Measurements from ENCODE around the gene SLC17A8. TPM values are rescaled to one million over a fixed set of nuclear protein-coding genes. Genes with fewer than 3 reads are reported as not detected.

The SLC17A8 gene
- total RNA-seq, 1 donor from 2014 or later = not detected

DNA sequence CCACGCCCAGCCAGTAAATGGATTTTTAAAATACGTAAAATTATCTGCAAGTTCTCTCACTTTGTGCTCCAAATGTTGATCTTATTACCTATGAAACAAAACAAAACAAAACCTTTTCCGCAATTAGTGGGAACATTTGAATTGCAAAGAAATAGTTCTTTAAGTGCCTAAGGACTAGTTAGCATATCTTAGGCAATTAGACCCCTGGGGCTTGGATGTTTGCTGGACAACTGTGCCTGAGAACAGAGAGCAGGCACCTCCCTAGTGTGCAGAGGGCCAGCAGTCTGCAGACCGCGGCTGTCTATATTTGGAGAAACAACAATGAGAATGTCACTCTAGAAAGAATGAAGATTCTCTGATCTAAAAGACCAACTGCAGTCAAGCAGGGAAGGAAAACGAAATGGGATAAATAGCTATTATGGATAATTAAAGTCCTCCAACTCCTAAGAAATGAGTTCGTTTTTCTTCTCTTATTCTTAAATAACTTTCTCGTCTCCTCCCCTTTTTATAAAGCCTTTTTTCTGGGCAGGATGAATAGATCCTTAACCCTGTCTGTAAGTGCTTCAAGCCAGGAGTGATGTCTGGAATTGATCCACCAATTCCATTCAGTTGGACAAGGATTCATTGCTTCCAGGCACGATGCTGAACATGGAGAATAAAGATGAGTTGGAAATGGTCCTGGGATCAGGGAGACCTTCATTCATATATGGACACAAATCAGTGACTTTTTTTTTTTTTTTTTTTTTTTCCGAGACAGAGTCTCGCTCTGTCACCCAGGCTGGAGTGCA, 16.2 kb downstream of the SLC17A8 start:
- DNase-seq = no peak
- H3K4me1 ChIP-seq = peaks cover 6% of the 10 kb centered on the region

DNA sequence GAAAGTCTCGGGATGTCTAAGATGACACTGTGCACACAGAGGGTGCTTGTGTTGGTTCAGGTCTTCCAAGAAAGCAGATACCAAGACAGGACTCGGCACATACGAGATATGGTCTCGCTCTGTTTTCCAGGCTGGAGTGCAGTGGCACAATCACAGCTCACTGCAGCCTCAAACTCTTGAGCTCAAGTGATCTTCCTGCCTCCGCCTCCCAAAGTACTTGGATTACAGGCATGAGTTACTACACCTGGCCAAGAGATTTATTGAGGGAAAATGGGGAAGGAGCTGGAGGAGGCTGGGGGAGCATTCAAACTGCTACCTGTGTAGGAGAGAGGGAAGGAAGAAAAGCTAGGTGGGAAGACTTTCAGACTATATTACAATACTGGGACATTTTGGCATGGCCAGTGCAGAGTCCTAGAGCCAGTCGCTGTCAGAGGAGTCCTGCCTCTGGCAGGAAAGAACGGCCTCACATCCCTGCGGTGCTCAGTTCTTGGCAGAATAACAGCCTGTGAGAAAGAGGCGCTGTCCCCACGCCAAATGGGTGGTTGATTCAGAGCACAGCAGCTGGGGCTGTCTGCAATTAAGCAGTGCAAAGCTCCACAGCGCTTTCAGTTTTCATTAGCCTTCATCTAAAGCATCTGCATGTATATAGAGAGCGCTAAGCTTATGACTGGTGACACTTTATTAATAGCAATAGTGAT, 18.3 kb downstream of the SLC17A8 start:
- H3K4me1 ChIP-seq = peaks cover 6% of the 10 kb centered on the region
- peaks cover 16% of the 10 kb centered on the region for H3K27me3 ChIP-seq (ENCODE audit: low read depth)
- no peak for TF ChIP-seq CTCF (IDR thresholded peaks at IDR 0.05; ENCODE audit: borderline replicate concordance)
- intact Hi-C loops (cut with micrococcal nuclease) = no loop called here
- H3K27ac ChIP-seq (replicated peaks) = no peak overlapping the region
- H3K4me3 ChIP-seq = no peak overlapping the region
- peak; percentile 72 for DNase-seq
- H3K9me3 ChIP-seq (replicated peaks) = no peaks in the 10 kb centered on the region
- no peaks in the 10 kb centered on the region for H3K36me3 ChIP-seq

More for the DNA sequence above, 16.2 kb downstream of the SLC17A8 start:
- H3K27me3 ChIP-seq (ENCODE audit: low read depth) = peaks cover 16% of the 10 kb centered on the region
- H3K27ac ChIP-seq (replicated peaks) = no peak overlapping the region
- no peaks in the 10 kb centered on the region for H3K9me3 ChIP-seq (replicated peaks)
- intact Hi-C loops (cut with micrococcal nuclease) = no loop called here
- TF ChIP-seq CTCF (IDR thresholded peaks at IDR 0.05; ENCODE audit: borderline replicate concordance) = no peak
- no peaks in the 10 kb centered on the region for H3K36me3 ChIP-seq
- H3K4me3 ChIP-seq = no peak overlapping the region

- Histone ChIP-seq H3K36me3 (no peaks in the 10 kb centered on the region), H3K4me3 (no peak overlapping the region), H3K27me3 (ENCODE audit: low read depth) (peaks cover 15% of the 10 kb centered on the region), H3K27ac (replicated peaks) (no peak overlapping the region), H3K4me1 (peaks cover 6% of the 10 kb centered on the region), H3K9me3 (replicated peaks) (no peaks in the 10 kb centered on the region)
- no peak for TF ChIP-seq CTCF (IDR thresholded peaks at IDR 0.05; ENCODE audit: borderline replicate concordance)
- intact Hi-C loops (cut with micrococcal nuclease) = no loop called here
- DNase-seq = no peak
These were observed 19.3 kb downstream of the SLC17A8 start for GRCh38 chr12:100376161-100376560.

- no peaks in the 10 kb centered on the region for H3K27me3 ChIP-seq (ENCODE audit: low read depth)
- no peak overlapping the region for H3K4me3 ChIP-seq
- intact Hi-C loops (cut with micrococcal nuclease) = no loop called here
- H3K9me3 ChIP-seq (replicated peaks) = no peaks in the 10 kb centered on the region
- no peak for TF ChIP-seq CTCF (IDR thresholded peaks at IDR 0.05; ENCODE audit: borderline replicate concordance)
- no peaks in the 10 kb centered on the region for H3K4me1 ChIP-seq
- no peak overlapping the region for H3K27ac ChIP-seq (replicated peaks)
- no peak for DNase-seq
- no peaks in the 10 kb centered on the region for H3K36me3 ChIP-seq
These were observed 24.5 kb downstream of the SLC17A8 start for GRCh38 chr12:100381379-100381778.

- Histone ChIP-seq H3K36me3 (no peaks in the 10 kb centered on the region), H3K4me3 (no peak overlapping the region), H3K27ac (replicated peaks) (no peak overlapping the region), H3K27me3 (ENCODE audit: low read depth) (no peaks in the 10 kb centered on the region), H3K4me1 (no peaks in the 10 kb centered on the region), H3K9me3 (replicated peaks) (no peaks in the 10 kb centered on the region)
- TF ChIP-seq CTCF (IDR thresholded peaks at IDR 0.05; ENCODE audit: borderline replicate concordance) = no peak
- intact Hi-C loops (cut with micrococcal nuclease) = no loop called here
- DNase-seq = no peak
These were observed 25.5 kb downstream of the SLC17A8 start for GRCh38 chr12:100382338-100382737.

Measured in left ventricle myocardium inferior (tissue), 1 donor.